ENCODE data around the gene CLDN7.

GRCh38 chr17:7293159-7293558 lies 30.9 kb upstream of the CLDN7 start:
- no peak for TF ChIP-seq GATA3 (IDR thresholded peaks at IDR 0.05; ENCODE audit: low read depth, low read length)
- TF ChIP-seq GATA2 (IDR thresholded peaks at IDR 0.05; ENCODE audit: low read depth, low read length) = no peak

Measured in SH-SY5Y (cell line).